Measurements from ENCODE around the gene MAPKAPK2.
A peak's percentile ranks its signal among the peaks of the same experiment; 100 is the strongest.

The MAPKAPK2 gene

GRCh38 chr1:206705726-206706297 is 21.1 kb downstream of the MAPKAPK2 start:
- no peak for DNase-seq

GRCh38 chr1:206706298-206706791 is 21.6 kb downstream of the MAPKAPK2 start:
- DNase-seq = peak; percentile 76

- DNase-seq = no peak
These were observed 22.2 kb downstream of the MAPKAPK2 start for GRCh38 chr1:206706806-206707366.

GRCh38 chr1:206708058-206708457 is 23.4 kb downstream of the MAPKAPK2 start:
- DNase-seq = no peak

GRCh38 chr1:206708882-206709281 is 24.2 kb downstream of the MAPKAPK2 start:
- no peak for DNase-seq

GRCh38 chr1:206709322-206709721 is 24.6 kb downstream of the MAPKAPK2 start:
- DNase-seq = no peak

- no peak for DNase-seq
These were observed 25.2 kb downstream of the MAPKAPK2 start for GRCh38 chr1:206709772-206710459.

GRCh38 chr1:206710460-206710823 is 25.7 kb downstream of the MAPKAPK2 start:
- no peak for DNase-seq

GRCh38 chr1:206713070-206713469 is 28.4 kb downstream of the MAPKAPK2 start:
- no peak for DNase-seq

GRCh38 chr1:206713910-206714312 is 29.2 kb downstream of the MAPKAPK2 start:
- DNase-seq = no peak

GRCh38 chr1:206714331-206715058 is 29.8 kb downstream of the MAPKAPK2 start:
- no peak for DNase-seq

GRCh38 chr1:206715120-206715519 is 30.4 kb downstream of the MAPKAPK2 start:
- DNase-seq = no peak

GRCh38 chr1:206715552-206716158 is 30.9 kb downstream of the MAPKAPK2 start:
- DNase-seq = no peak

- no peak for DNase-seq
These were observed 31.6 kb downstream of the MAPKAPK2 start for GRCh38 chr1:206716159-206716869.

GRCh38 chr1:206716870-206717673 is 32.4 kb downstream of the MAPKAPK2 start:
- DNase-seq = no peak

GRCh38 chr1:206717674-206717989 is 32.9 kb downstream of the MAPKAPK2 start:
- DNase-seq = no peak

GRCh38 chr1:206719169-206719839 is 34.6 kb downstream of the MAPKAPK2 start:
- no peak for DNase-seq

- no peak for DNase-seq
These were observed 36.7 kb downstream of the MAPKAPK2 start for GRCh38 chr1:206721454-206721853.

- peak; percentile 50 for DNase-seq
These were observed 38.2 kb downstream of the MAPKAPK2 start for GRCh38 chr1:206722751-206723461.

GRCh38 chr1:206723462-206723804 is 38.7 kb downstream of the MAPKAPK2 start:
- no peak for DNase-seq
